Stomach (tissue), 4 donors: ENCODE results near the gene ZNF2.

Experiments used
- CTCF ChIP-seq, 7 experiments: fragments of 450-650 bp in 4 of 7; fragments of 200-600 bp in 3 of 7; sonication (generic) in 3 of 7; IDR thresholded peaks; one replicate each; pipeline ENCODE4 v1.5.1; 2016 to 2019; ENCODE audit warnings: antibody characterized with exemption in 7 of 7, control low read depth in 2 of 7, mild to moderate bottlenecking in 1 of 7
- EP300 ChIP-seq: sonication (generic); formaldehyde crosslinking; IDR thresholded peaks from one replicate; pipeline ENCODE4 v1.6.1; 2017; ENCODE audit warnings: antibody characterized with exemption
- POLR2A ChIP-seq, 4 donors: fragments of 450-650 bp; IDR thresholded peaks; one replicate each; pipeline ENCODE4 v1.6.1; 2016; ENCODE audit warnings: antibody characterized with exemption in 4 of 4, control low read depth in 2 of 4, mild to moderate bottlenecking in 1 of 4, moderate library complexity in 1 of 4
- POLR2AphosphoS5 ChIP-seq, 3 donors: sonication (generic); formaldehyde crosslinking; IDR thresholded peaks; one replicate each; pipeline ENCODE4 v1.6.1; 2016; ENCODE audit warnings: antibody characterized with exemption in 3 of 3

GRCh38 chr2:95203911-95204310 is 38.3 kb downstream of the ZNF2 start:
- TF ChIP-seq CTCF (IDR thresholded peaks at IDR 0.05) (no peak), POLR2A (IDR thresholded peaks at IDR 0.05) (no peak), POLR2AphosphoS5 (IDR thresholded peaks at IDR 0.05) (no peak), EP300 (no peak)
